Activated CD8-positive, alpha-beta T cell treated with anti-CD3 and anti-CD28 coated beads for 36 hours (primary cell): ENCODE data around the gene FAM13A. TPM values are rescaled to one million over a fixed set of nuclear protein-coding genes. Genes with fewer than 3 reads are reported as not detected.

Source experiments
- ATAC-seq: fragments of 200-7000 bp; cut with Tn5 transposase; one replicate; pipeline ENCODE4 v1.10.0; 2021; ENCODE audit warnings: mild to moderate bottlenecking, moderate library complexity
- CTCF ChIA-PET: fragments of 350-600 bp; sonication (Branson Sonifier 250); formaldehyde crosslinking; loops from one replicate; lab custom pipeline; 2021; ENCODE audit warnings: antibody characterized with exemption; lab: Charles Lee
- POLR2A ChIA-PET: fragments of 350-600 bp; sonication (Branson Sonifier 250); formaldehyde crosslinking; loops from one replicate; lab custom pipeline; 2021; ENCODE audit warnings: antibody characterized with exemption; lab: Charles Lee
- DNase-seq: peaks from one replicate; pipeline ENCODE4 v3.0.0-alpha.2; 2020
- H3K27ac Mint-ChIP-seq: one replicate; pipeline ENCODE4 v1.8.0; 2021; ENCODE audit warnings: mild to moderate bottlenecking, mixed read lengths
- H3K27me3 Mint-ChIP-seq: one replicate; pipeline ENCODE4 v1.8.0; 2021; ENCODE audit warnings: mixed read lengths
- H3K36me3 Mint-ChIP-seq: one replicate; pipeline ENCODE4 v1.8.0; 2021; ENCODE audit warnings: low read depth, mixed read lengths
- H3K4me1 Mint-ChIP-seq: one replicate; pipeline ENCODE4 v1.8.0; 2021; ENCODE audit warnings: low read depth, mixed read lengths
- H3K4me3 Mint-ChIP-seq: one replicate; pipeline ENCODE4 v1.8.0; 2021; ENCODE audit warnings: mild to moderate bottlenecking, moderate library complexity, mixed read lengths
- H3K9me3 Mint-ChIP-seq: one replicate; pipeline ENCODE4 v1.8.0; 2021; ENCODE audit warnings: mixed read lengths
- CTCF ChIP-seq: fragments of 200-600 bp; IDR thresholded peaks from one replicate; pipeline ENCODE4 v1.8.0; 2022; ENCODE audit warnings: antibody characterized with exemption, mild to moderate bottlenecking
- intact Hi-C: fragments of 100-400 bp; cut with micrococcal nuclease; formaldehyde crosslinking; loops from one replicate; pipeline ENCODE4 v1.10.0; 2022
- total RNA-seq, 2 experiments: library from RNA; stranded (reverse); gene quantifications; one replicate each; pipeline ENCODE4 v1.2.3, GENCODE V29; 2021

The FAM13A gene
- total RNA-seq, 2 experiments from 2014 or later: 4.5 to 6.0 TPM

GRCh38 chr4:88786011-88786410 lies 271.0 kb downstream of the FAM13A start:
- ChIA-PET CTCF (no interaction called here), POLR2A (interaction anchor here (0.6 kb wide), 1 partner anchor 73 kb away, joined by 3 read pairs; no protein-coding TSS in a partner anchor)
- Mint-ChIP-seq H3K27me3 (no peaks in the 10 kb centered on the region), H3K9me3 (no peaks in the 10 kb centered on the region), H3K27ac (no peak overlapping the region), H3K4me1 (no peaks in the 10 kb centered on the region), H3K4me3 (no peak overlapping the region), H3K36me3 (no peaks in the 10 kb centered on the region)
- DNase-seq (no peak), ATAC-seq (no peak)
- intact Hi-C loops: no loop called here
- no peak for TF ChIP-seq CTCF

DNA sequence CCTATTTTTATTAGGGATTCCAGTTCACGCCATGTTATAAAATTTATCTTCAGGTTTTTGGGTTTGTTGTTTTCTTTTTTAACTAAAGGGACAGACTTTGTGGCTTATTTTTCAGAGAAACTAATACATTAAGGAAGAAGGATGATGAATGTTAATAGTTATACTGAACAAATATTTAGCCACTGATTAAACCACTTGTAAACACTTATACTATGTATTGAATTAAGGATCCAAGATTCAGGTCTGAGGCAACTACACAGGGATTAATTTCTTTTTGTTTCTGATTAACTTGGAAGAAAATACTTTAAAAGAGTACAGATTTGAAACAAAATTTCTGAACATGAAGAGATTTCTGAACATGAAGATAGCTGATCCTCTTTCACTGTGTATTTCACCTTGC lies 276.6 kb downstream of the FAM13A start:
- intact Hi-C loops: no loop called here
- no peak overlapping the region for H3K27ac Mint-ChIP-seq
- POLR2A ChIA-PET: no interaction called here
- H3K36me3 Mint-ChIP-seq: no peaks in the 10 kb centered on the region
- CTCF ChIA-PET: no interaction called here
- no peak for ATAC-seq
- H3K4me3 Mint-ChIP-seq: no peak overlapping the region
- H3K9me3 Mint-ChIP-seq: no peaks in the 10 kb centered on the region
- no peaks in the 10 kb centered on the region for H3K27me3 Mint-ChIP-seq
- no peak for TF ChIP-seq CTCF
- DNase-seq: no peak
- no peaks in the 10 kb centered on the region for H3K4me1 Mint-ChIP-seq

DNA sequence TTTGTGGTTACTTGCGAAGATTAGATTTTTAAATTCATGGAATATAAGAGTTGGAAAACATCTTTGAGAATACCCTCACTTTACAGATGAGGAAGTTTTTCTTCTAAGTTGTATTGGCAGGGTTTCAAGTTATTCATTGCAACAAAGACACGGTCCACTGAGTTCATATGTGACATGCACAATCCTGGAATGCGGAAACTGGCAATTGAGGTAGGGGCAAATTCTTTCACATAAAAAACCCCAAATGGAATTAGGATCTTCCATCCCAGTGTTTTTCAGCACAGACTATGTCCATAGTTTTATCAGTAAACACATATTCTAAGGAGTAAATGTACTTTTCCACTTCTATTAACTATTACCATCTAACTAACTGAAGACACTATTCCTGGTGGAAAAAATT lies 277.6 kb downstream of the FAM13A start:
- intact Hi-C loops: no loop called here
- no peak overlapping the region for H3K27ac Mint-ChIP-seq
- H3K36me3 Mint-ChIP-seq: no peaks in the 10 kb centered on the region
- no peak overlapping the region for H3K4me3 Mint-ChIP-seq
- H3K27me3 Mint-ChIP-seq: no peaks in the 10 kb centered on the region
- H3K4me1 Mint-ChIP-seq: no peaks in the 10 kb centered on the region
- DNase-seq: no peak
- ChIA-PET CTCF (interaction anchor here (0.6 kb wide), 1 partner anchor 241 kb away, joined by 3 read pairs; no protein-coding TSS in a partner anchor), POLR2A (no interaction called here)
- ATAC-seq: no peak
- H3K9me3 Mint-ChIP-seq: no peaks in the 10 kb centered on the region
- no peak for TF ChIP-seq CTCF

GRCh38 chr4:88775529-88775928 lies 281.5 kb downstream of the FAM13A start:
- H3K4me1 Mint-ChIP-seq: no peaks in the 10 kb centered on the region
- no peak overlapping the region for H3K27ac Mint-ChIP-seq
- intact Hi-C loops: no loop called here
- no peaks in the 10 kb centered on the region for H3K9me3 Mint-ChIP-seq
- no peak for TF ChIP-seq CTCF
- no peak for DNase-seq
- ChIA-PET POLR2A (no interaction called here), CTCF (no interaction called here)
- no peak overlapping the region for H3K4me3 Mint-ChIP-seq
- H3K27me3 Mint-ChIP-seq: no peaks in the 10 kb centered on the region
- ATAC-seq: no peak
- H3K36me3 Mint-ChIP-seq: no peaks in the 10 kb centered on the region

DNA sequence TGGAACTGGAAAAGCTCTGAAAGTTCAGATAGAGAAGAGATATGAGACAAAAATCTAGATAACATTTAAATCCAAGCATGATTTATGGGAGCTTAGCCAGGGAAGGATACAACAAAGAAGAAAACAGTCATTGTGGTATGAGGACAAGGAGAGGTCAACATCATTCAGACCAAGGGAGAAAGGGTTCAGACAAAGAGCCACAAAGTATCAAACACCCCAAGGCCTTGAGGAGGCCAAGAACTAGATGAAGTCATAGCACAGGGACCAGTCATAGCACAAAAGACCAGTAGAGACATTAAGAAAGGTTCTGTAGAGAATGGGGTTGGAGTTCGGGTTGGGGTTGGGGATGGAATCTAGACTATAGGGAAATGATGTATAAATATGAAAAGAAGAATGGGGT lies 282.0 kb downstream of the FAM13A start:
- H3K36me3 Mint-ChIP-seq: no peaks in the 10 kb centered on the region
- H3K9me3 Mint-ChIP-seq: no peaks in the 10 kb centered on the region
- no peak for TF ChIP-seq CTCF
- H3K4me1 Mint-ChIP-seq: no peaks in the 10 kb centered on the region
- ChIA-PET POLR2A (no interaction called here), CTCF (no interaction called here)
- intact Hi-C loops: no loop called here
- no peaks in the 10 kb centered on the region for H3K27me3 Mint-ChIP-seq
- no peak overlapping the region for H3K4me3 Mint-ChIP-seq
- H3K27ac Mint-ChIP-seq: no peak overlapping the region
- no peak for ATAC-seq
- no peak for DNase-seq
